GM12878 (cell line): ENCODE data around the gene ERCC1. TPM values are rescaled to one million over a fixed set of nuclear protein-coding genes. Genes with fewer than 3 reads are reported as not detected.

ENCODE experiments used
- CBX3 ChIP-seq: fragments of 200-600 bp; sonication (generic); IDR thresholded peaks from 2 replicates; pipeline ENCODE4 v1.6.1; 2016; ENCODE audit warnings: low read depth, borderline replicate concordance
- CEBPZ ChIP-seq: fragments of 150-350 bp; IDR thresholded peaks from 2 replicates; pipeline ENCODE4 v1.6.1; 2016; ENCODE audit warnings: low read depth, low read length
- DPF2 ChIP-seq: fragments of 450-650 bp; IDR thresholded peaks from 2 replicates; pipeline ENCODE4 v1.6.1; 2017; ENCODE audit warnings: mild to moderate bottlenecking
- EZH2 ChIP-seq: IDR thresholded peaks from 2 replicates; pipeline ENCODE4 v1.6.1; 2012; ENCODE audit warnings: low read depth, mild to moderate bottlenecking, control low read depth, inconsistent platforms, low read length, borderline replicate concordance; ENCODE audit not compliant: control insufficient read depth
- FOXK2 ChIP-seq: fragments of 450-650 bp; IDR thresholded peaks from 2 replicates; pipeline ENCODE4 v1.6.1; 2017; ENCODE audit warnings: mild to moderate bottlenecking, moderate library complexity
- HCFC1 ChIP-seq: fragments of 150-350 bp; IDR thresholded peaks from 2 replicates; pipeline ENCODE4 v1.6.1; 2014; ENCODE audit warnings: low read length
- IKZF1 ChIP-seq: fragments of 450-650 bp; conservative IDR thresholded peaks from 2 replicates; pipeline ENCODE4 v1.6.1; 2017; ENCODE audit warnings: antibody characterized with exemption, mild to moderate bottlenecking
- IKZF2 ChIP-seq, 2 experiments: fragments of 450-650 bp; IDR thresholded peaks; 2 replicates each; pipeline ENCODE4 v1.6.1; 2017; ENCODE audit warnings: mild to moderate bottlenecking in 2 of 2, moderate library complexity in 2 of 2
- IRF5 ChIP-seq: fragments of 450-650 bp; IDR thresholded peaks from 2 replicates; pipeline ENCODE4 v1.6.1; 2017; ENCODE audit warnings: borderline replicate concordance
- JUNB ChIP-seq: IDR thresholded peaks from 2 replicates; pipeline ENCODE4 v1.6.1; 2016; ENCODE audit warnings: antibody characterized with exemption, mild to moderate bottlenecking
- MAX ChIP-seq: IDR thresholded peaks from 2 replicates; pipeline ENCODE4 v1.6.1; 2012; ENCODE audit warnings: low read depth, low read length, improper control_type of control experiment
- NKRF ChIP-seq: fragments of 450-650 bp; conservative IDR thresholded peaks from 2 replicates; pipeline ENCODE4 v1.6.1; 2017; ENCODE audit warnings: mild to moderate bottlenecking, moderate library complexity
- NR2C2 ChIP-seq: IDR thresholded peaks from 2 replicates; pipeline ENCODE4 v1.6.1; 2011; ENCODE audit warnings: borderline replicate concordance, low read depth; ENCODE audit not compliant: control insufficient read depth, insufficient read length
- POLR2A ChIP-seq: IDR thresholded peaks from 2 replicates; pipeline ENCODE4 v1.6.1; 2011; ENCODE audit warnings: low read depth, mild to moderate bottlenecking, low read length
- POU2F2 ChIP-seq: IDR thresholded peaks from 3 replicates; pipeline ENCODE4 v1.6.1; 2011; ENCODE audit warnings: low read depth, mild to moderate bottlenecking, low read length, borderline replicate concordance
- RUNX3 ChIP-seq: IDR thresholded peaks from 2 replicates; pipeline ENCODE4 v1.6.1; 2012; ENCODE audit warnings: low read length, inconsistent platforms
- SREBF1 ChIP-seq: IDR thresholded peaks from 2 replicates; pipeline ENCODE4 v1.6.1; 2012; ENCODE audit warnings: mild to moderate bottlenecking, low read length
- STAT1 ChIP-seq: fragments of 450-650 bp; conservative IDR thresholded peaks from 2 replicates; pipeline ENCODE4 v1.6.1; 2014; ENCODE audit warnings: antibody characterized with exemption, mild to moderate bottlenecking
- ZNF24 ChIP-seq: fragments of 450-650 bp; IDR thresholded peaks from 2 replicates; pipeline ENCODE4 v1.6.1; 2017; ENCODE audit warnings: antibody characterized with exemption, mild to moderate bottlenecking
- polyA plus RNA-seq, 11 experiments: library from polyadenylated mRNA; depleted of rRNA in 4 of 11; unstranded in 6 of 11; stranded (reverse) in 5 of 11; fragments of >200 nt; fragmentation: Nextera tagmentation in 4 of 11; fragmentation: Illumina TruSeq in 1 of 11; extraction: Ambion mirVana in 4 of 11; extraction: Trizol in 1 of 11; gene quantifications; 1 replicate in 1 of 11; 2 replicates in 10 of 11; pipeline versions ENCODE4 v1.2.1 to v1.2.3, GENCODE V29; 2011 to 2016; ENCODE audit warnings: inconsistent platforms in 2 of 11, missing spikeins in 2 of 11, low read depth in 1 of 11
- total RNA-seq, 4 experiments: library from RNA; depleted of rRNA in 3 of 4; stranded (reverse); fragments of >200 nt in 3 of 4; fragmentation: Illumina TruSeq in 1 of 4; extraction: Trizol in 1 of 4; gene quantifications; 2 replicates each; pipeline versions ENCODE4 v1.2.1 to v1.2.3, GENCODE V29; 2013 to 2021
- TF ChIP-seq, protein P1 (sequence below): fragments of 450-650 bp; IDR thresholded peaks from 2 replicates; pipeline ENCODE4 v1.6.1; 2017; ENCODE audit warnings: mild to moderate bottlenecking
- TF ChIP-seq, protein P2 (sequence below): IDR thresholded peaks from 2 replicates; pipeline ENCODE4 v1.6.1; 2012; ENCODE audit warnings: low read length, inconsistent platforms

ERCC1 gene
- total and polyA plus RNA-seq, 10 of the 15 experiments (the other 5 are each of a cell fraction or from before 2014, with no cell fraction given), result 14.7 to 104 (median 61.1) TPM

- TF ChIP-seq, protein P1, sequence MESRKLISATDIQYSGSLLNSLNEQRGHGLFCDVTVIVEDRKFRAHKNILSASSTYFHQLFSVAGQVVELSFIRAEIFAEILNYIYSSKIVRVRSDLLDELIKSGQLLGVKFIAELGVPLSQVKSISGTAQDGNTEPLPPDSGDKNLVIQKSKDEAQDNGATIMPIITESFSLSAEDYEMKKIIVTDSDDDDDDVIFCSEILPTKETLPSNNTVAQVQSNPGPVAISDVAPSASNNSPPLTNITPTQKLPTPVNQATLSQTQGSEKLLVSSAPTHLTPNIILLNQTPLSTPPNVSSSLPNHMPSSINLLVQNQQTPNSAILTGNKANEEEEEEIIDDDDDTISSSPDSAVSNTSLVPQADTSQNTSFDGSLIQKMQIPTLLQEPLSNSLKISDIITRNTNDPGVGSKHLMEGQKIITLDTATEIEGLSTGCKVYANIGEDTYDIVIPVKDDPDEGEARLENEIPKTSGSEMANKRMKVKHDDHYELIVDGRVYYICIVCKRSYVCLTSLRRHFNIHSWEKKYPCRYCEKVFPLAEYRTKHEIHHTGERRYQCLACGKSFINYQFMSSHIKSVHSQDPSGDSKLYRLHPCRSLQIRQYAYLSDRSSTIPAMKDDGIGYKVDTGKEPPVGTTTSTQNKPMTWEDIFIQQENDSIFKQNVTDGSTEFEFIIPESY, result no peak
- TF ChIP-seq IKZF2 (IDR thresholded peaks at IDR 0.05) (0 out of 4 replicates have a peak, but pooled peaks of 1 of the 2 experiments have one; percentile 32), IRF5 (no peak), EZH2 (no peak), CBX3 (no peak), NKRF (no peak), FOXK2 (no peak), ZNF24 (no peak), STAT1 (no peak), JUNB (peak; percentile 66), CEBPZ (no peak), MAX (peak; percentile 18; the same call in 1 of the 2 replicates), RUNX3 (peak; percentile 68), HCFC1 (no peak), NR2C2 (no peak), DPF2 (no peak), POLR2A (no peak), IKZF1 (peak; percentile 39; the same call in 1 of the 2 replicates), POU2F2 (no peak), SREBF1 (no peak)
- TF ChIP-seq, protein P2, sequence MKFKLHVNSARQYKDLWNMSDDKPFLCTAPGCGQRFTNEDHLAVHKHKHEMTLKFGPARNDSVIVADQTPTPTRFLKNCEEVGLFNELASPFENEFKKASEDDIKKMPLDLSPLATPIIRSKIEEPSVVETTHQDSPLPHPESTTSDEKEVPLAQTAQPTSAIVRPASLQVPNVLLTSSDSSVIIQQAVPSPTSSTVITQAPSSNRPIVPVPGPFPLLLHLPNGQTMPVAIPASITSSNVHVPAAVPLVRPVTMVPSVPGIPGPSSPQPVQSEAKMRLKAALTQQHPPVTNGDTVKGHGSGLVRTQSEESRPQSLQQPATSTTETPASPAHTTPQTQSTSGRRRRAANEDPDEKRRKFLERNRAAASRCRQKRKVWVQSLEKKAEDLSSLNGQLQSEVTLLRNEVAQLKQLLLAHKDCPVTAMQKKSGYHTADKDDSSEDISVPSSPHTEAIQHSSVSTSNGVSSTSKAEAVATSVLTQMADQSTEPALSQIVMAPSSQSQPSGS, result no peak
Observed at GRCh38 chr19:45455707-45456499, 32.2 kb upstream of the ERCC1 start (continued).
